Measurements from ENCODE around the gene CRBN.

- TF ChIP-seq CTCF (IDR thresholded peaks at IDR 0.05): no peak
- no peak for TF ChIP-seq ZFX (IDR thresholded peaks at IDR 0.05; ENCODE audit: borderline replicate concordance)
Observed at GRCh38 chr3:3110299-3110630, 69.2 kb downstream of the CRBN start, which contains the start of gene IL5RA.
